Neural crest cell (in vitro differentiated cells): ENCODE measurements around the gene SIX5. TPM values are rescaled to one million over a fixed set of nuclear protein-coding genes. Genes with fewer than 3 reads are reported as not detected.

Experiments
- DNase-seq: peaks from one replicate; pipeline ENCODE4 v3.0.0; 2021; ENCODE audit warnings: low read depth, mixed read lengths, low spot score
- H3K27ac Mint-ChIP-seq: one replicate; pipeline ENCODE4 v1.8.0; 2021; ENCODE audit warnings: mild to moderate bottlenecking, mixed read lengths; ENCODE audit not compliant: unreplicated experiment
- H3K27me3 Mint-ChIP-seq: 2 replicates; pipeline ENCODE4 v1.8.0; 2021; ENCODE audit warnings: low read depth, mild to moderate bottlenecking, mixed read lengths
- H3K36me3 Mint-ChIP-seq: 2 replicates; pipeline ENCODE4 v1.8.0; 2021; ENCODE audit warnings: low read depth, mild to moderate bottlenecking, mixed read lengths
- H3K4me1 Mint-ChIP-seq: 2 replicates; pipeline ENCODE4 v1.8.0; 2021; ENCODE audit warnings: mixed read lengths
- H3K4me3 Mint-ChIP-seq: one replicate; pipeline ENCODE4 v1.8.0; 2021; ENCODE audit warnings: mild to moderate bottlenecking, mixed read lengths
- H3K9me3 Mint-ChIP-seq: 2 replicates; pipeline ENCODE4 v1.8.0; 2021; ENCODE audit warnings: mixed read lengths
- total RNA-seq: library from RNA; stranded (reverse); gene quantifications from 2 replicates; pipeline ENCODE4 v1.2.1, GENCODE V29; 2021
- TF ChIP-seq, protein P1 (sequence below): fragments of 200-600 bp; sonication (generic); conservative IDR thresholded peaks from 2 replicates; pipeline ENCODE4 v1.5.0; 2021; ENCODE audit warnings: antibody characterized with exemption, mild to moderate bottlenecking

Gene SIX5
- total RNA-seq, 1 donor from 2014 or later, result 38.6 TPM

DNA sequence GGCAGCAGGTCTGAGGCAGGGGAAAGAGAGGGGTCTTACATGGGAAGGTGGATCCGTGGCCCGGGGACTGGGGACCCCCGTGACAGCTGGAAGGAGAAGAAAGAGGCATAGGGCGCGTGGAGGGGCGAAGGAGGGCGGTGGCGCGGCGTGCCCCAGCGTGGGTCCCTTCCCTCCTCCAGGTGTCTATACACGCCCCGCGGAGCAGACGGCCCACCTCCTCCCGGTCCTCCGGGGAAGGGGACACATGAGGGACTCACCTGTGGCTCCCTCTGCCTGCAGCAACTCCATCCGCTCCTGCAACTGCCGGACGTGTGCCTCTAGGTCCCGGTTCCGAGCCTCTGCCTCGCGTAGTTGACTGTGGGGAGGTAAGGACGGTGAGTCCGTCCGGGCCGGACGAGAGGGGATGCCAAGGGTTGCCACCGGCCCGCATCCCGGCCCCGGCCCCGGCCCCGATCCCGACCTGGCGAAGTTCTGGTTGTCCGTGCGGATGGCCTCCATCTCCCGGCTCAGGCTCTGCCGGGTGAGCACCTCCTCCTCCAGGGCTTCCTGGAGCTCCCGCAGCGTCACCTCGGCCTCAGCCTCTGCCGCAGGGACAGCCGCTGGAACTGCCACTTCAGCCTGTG is 2.4 kb upstream of the SIX5 start:
- peaks cover 26% of the 10 kb centered on the region for H3K27me3 Mint-ChIP-seq
- peaks cover 10% of the 10 kb centered on the region for H3K36me3 Mint-ChIP-seq
- H3K9me3 Mint-ChIP-seq, result no peaks in the 10 kb centered on the region
- no peak for DNase-seq
- H3K4me1 Mint-ChIP-seq, result peaks cover 27% of the 10 kb centered on the region
- H3K4me3 Mint-ChIP-seq, result peak overlapping the region; percentile 83
- H3K27ac Mint-ChIP-seq, result peak overlapping the region; percentile 96
- TF ChIP-seq, protein P1, sequence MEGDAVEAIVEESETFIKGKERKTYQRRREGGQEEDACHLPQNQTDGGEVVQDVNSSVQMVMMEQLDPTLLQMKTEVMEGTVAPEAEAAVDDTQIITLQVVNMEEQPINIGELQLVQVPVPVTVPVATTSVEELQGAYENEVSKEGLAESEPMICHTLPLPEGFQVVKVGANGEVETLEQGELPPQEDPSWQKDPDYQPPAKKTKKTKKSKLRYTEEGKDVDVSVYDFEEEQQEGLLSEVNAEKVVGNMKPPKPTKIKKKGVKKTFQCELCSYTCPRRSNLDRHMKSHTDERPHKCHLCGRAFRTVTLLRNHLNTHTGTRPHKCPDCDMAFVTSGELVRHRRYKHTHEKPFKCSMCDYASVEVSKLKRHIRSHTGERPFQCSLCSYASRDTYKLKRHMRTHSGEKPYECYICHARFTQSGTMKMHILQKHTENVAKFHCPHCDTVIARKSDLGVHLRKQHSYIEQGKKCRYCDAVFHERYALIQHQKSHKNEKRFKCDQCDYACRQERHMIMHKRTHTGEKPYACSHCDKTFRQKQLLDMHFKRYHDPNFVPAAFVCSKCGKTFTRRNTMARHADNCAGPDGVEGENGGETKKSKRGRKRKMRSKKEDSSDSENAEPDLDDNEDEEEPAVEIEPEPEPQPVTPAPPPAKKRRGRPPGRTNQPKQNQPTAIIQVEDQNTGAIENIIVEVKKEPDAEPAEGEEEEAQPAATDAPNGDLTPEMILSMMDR, result no peak

DNA sequence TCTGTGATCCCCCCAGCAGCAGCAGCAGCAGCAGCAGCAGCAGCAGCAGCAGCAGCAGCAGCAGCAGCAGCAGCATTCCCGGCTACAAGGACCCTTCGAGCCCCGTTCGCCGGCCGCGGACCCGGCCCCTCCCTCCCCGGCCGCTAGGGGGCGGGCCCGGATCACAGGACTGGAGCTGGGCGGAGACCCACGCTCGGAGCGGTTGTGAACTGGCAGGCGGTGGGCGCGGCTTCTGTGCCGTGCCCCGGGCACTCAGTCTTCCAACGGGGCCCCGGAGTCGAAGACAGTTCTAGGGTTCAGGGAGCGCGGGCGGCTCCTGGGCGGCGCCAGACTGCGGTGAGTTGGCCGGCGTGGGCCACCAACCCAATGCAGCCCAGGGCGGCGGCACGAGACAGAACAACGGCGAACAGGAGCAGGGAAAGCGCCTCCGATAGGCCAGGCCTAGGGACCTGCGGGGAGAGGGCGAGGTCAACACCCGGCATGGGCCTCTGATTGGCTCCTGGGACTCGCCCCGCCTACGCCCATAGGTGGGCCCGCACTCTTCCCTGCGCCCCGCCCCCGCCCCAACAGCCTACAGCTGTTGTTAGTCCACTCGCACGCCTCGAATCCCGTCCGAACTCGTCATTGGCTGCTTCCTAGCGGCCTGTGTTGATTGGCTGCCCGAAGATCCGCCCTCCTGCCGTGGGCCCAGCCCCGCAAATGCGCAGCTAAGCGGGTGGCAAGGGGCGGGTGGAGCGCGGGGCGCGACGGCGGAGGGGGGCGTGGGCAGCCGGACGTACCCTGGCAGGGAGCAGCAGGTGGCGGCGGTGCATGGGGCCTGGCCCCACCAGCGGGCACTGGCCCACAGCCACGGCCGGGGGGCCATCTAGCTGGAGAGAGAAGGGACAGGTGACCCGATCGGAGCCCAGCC is 1.4 kb upstream of the SIX5 start:
- Mint-ChIP-seq H3K36me3 (peaks cover 10% of the 10 kb centered on the region), H3K4me3 (peak overlapping the region; percentile 98), H3K27ac (peak overlapping the region; percentile 97), H3K4me1 (peaks cover 27% of the 10 kb centered on the region), H3K9me3 (no peaks in the 10 kb centered on the region), H3K27me3 (peaks cover 26% of the 10 kb centered on the region)
- peak; percentile 95 for DNase-seq
- TF ChIP-seq, protein P1, result peak; percentile 98

DNA sequence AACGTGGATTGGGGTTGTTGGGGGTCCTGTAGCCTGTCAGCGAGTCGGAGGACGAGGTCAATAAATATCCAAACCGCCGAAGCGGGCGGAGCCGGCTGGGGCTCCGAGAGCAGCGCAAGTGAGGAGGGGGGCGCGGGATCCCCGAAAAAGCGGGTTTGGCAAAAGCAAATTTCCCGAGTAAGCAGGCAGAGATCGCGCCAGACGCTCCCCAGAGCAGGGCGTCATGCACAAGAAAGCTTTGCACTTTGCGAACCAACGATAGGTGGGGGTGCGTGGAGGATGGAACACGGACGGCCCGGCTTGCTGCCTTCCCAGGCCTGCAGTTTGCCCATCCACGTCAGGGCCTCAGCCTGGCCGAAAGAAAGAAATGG is 754 bp upstream of the SIX5 start:
- H3K27ac Mint-ChIP-seq, result peak overlapping the region; percentile 96
- peak overlapping the region; percentile 98 for H3K4me3 Mint-ChIP-seq
- H3K4me1 Mint-ChIP-seq, result peaks cover 31% of the 10 kb centered on the region
- H3K9me3 Mint-ChIP-seq, result no peaks in the 10 kb centered on the region
- H3K36me3 Mint-ChIP-seq, result peaks cover 10% of the 10 kb centered on the region
- DNase-seq, result no peak
- TF ChIP-seq, protein P1, result no peak
- peaks cover 29% of the 10 kb centered on the region for H3K27me3 Mint-ChIP-seq

DNA sequence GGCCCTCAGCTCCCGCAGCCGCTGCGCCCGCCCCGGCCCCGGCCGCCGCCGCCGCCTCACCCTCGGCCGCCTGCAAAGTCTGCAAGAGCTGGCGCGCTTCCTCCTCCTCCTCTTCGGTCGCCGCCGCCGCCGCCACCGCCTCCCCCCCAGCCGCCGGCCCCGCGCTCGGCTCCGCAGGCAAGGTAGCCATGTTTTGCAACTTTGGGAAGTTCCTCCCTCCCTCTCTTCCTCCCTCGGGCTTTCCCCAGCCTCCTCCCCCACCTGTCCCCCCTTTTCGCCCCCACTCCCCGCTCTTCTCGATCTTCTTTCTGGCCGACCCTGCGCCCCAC is 433 bp downstream of the SIX5 start:
- peaks cover 10% of the 10 kb centered on the region for H3K36me3 Mint-ChIP-seq
- peaks cover 35% of the 10 kb centered on the region for H3K4me1 Mint-ChIP-seq
- TF ChIP-seq, protein P1, result no peak
- peak overlapping the region; percentile 98 for H3K4me3 Mint-ChIP-seq
- H3K27ac Mint-ChIP-seq, result peak overlapping the region; percentile 100
- H3K9me3 Mint-ChIP-seq, result no peaks in the 10 kb centered on the region
- DNase-seq, result peak; percentile 43
- peaks cover 30% of the 10 kb centered on the region for H3K27me3 Mint-ChIP-seq

DNA sequence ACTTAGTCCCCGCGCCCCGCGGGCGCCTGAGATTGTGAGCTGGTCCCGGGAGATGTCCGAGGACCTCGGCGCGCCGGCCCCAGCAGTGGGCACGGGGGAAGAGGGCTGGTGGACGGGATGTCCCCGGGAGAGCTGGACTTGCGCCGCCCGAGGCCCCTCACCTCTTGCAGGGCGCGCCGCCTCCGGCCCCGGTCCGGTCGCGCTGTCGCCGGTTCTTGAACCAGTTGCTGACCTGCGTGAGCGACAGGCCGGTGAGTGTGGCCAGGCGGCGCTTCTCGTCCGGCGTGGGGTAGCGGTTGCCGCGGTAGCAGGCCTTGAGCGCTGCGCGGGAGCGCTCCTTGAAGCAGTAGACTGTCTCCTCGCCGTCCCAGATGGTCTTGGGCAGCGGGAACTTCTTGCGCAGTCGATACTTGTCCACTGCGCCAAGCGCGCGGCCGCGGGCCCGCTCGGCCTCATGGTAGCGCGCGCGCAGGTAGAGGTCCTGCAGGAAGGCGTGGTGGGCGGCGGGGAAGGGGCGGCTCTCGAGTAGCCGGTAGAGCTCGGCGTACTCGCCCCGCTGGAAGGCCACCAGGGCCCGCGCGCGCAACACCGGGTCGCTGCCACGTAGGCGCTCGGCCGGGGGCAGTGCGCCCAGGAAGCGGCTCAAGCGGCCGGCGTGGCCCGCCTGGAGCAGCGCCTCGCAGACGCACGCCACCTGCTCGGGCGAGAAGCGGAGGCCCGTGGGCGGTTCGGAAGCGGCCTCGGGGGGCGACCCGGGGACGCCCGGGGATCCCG is 984 bp downstream of the SIX5 start:
- TF ChIP-seq, protein P1, result no peak
- H3K27me3 Mint-ChIP-seq, result peaks cover 30% of the 10 kb centered on the region
- H3K9me3 Mint-ChIP-seq, result no peaks in the 10 kb centered on the region
- DNase-seq, result peak; percentile 50
- H3K36me3 Mint-ChIP-seq, result peaks cover 10% of the 10 kb centered on the region
- H3K4me1 Mint-ChIP-seq, result peaks cover 35% of the 10 kb centered on the region
- peak overlapping the region; percentile 93 for H3K27ac Mint-ChIP-seq
- H3K4me3 Mint-ChIP-seq, result peak overlapping the region; percentile 94
